ENCODE results near the gene CHN1. TPM values are rescaled to one million over a fixed set of nuclear protein-coding genes. Genes with fewer than 3 reads are reported as not detected.

Gene CHN1
- total RNA-seq, 4 donors from 2014 or later, result 7.8 to 9.7 (median 9.4) TPM

DNA sequence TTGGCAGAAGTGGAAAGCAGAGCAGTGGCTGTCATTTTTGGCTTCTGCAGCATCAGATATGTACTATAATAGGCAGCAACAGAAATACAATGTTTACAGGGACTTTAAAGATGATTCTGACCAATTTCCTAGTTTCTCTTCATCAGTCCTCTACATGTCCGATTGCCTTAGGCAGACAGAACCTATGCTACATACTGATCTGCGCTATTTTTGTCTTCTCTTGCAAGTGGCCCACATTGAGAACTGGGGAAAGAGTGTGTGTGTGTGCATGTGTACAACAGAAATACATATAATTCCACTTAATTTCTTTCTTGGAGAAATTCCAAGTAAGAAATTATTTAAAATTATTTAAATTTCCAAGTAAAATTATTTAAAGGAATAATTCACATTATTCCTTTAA is 163.8 kb downstream of the CHN1 start:
- intact Hi-C loops (cut with DNase I), result no loop called here
- no peaks in the 10 kb centered on the region for H3K9me3 ChIP-seq
- no peaks in the 10 kb centered on the region for H3K27me3 ChIP-seq
- 90 to 91% methylated on average over 2 of the region's 2 CpGs for WGBS, 2 donors
- no peaks in the 10 kb centered on the region for H3K36me3 ChIP-seq
- H3K27ac ChIP-seq, result no peak overlapping the region
- TF ChIP-seq POLR2A (IDR thresholded peaks at IDR 0.05) (no peak), CTCF (IDR thresholded peaks at IDR 0.05) (no peak)
- H3K4me1 ChIP-seq, result peaks cover 0 to 17% of the 10 kb centered on the region in 2 donors
- no peak overlapping the region for H3K4me3 ChIP-seq (replicated peaks in 1 of 3)
- DNase-seq, result no peak

GRCh38 chr2:174840436-174840835 is 164.7 kb downstream of the CHN1 start:
- Histone ChIP-seq H3K4me3 (replicated peaks in 1 of 3) (no peak overlapping the region), H3K9me3 (no peaks in the 10 kb centered on the region), H3K36me3 (no peaks in the 10 kb centered on the region), H3K27ac (no peak overlapping the region), H3K27me3 (no peaks in the 10 kb centered on the region), H3K4me1 (peaks cover 0 to 17% of the 10 kb centered on the region in 2 donors)
- intact Hi-C loops (cut with DNase I), result no loop called here
- DNase-seq, result no peak
- WGBS, 2 donors, result 86 to 90% methylated on average over 3 of the region's 3 CpGs
- TF ChIP-seq CTCF (IDR thresholded peaks at IDR 0.05), result no peak

GRCh38 chr2:174839662-174840061 is 165.5 kb downstream of the CHN1 start:
- intact Hi-C loops (cut with DNase I), result no loop called here
- no peak for DNase-seq
- H3K36me3 ChIP-seq, result no peaks in the 10 kb centered on the region
- TF ChIP-seq POLR2A (IDR thresholded peaks at IDR 0.05) (no peak), CTCF (IDR thresholded peaks at IDR 0.05) (no peak)
- WGBS, 2 donors, result 91 to 92% methylated on average over 3 of the region's 3 CpGs
- no peaks in the 10 kb centered on the region for H3K9me3 ChIP-seq
- no peak overlapping the region for H3K27ac ChIP-seq
- no peaks in the 10 kb centered on the region for H3K27me3 ChIP-seq
- peaks cover 0 to 17% of the 10 kb centered on the region in 2 donors for H3K4me1 ChIP-seq
- no peak overlapping the region for H3K4me3 ChIP-seq (replicated peaks in 1 of 3)

GRCh38 chr2:174836995-174837390 is 168.2 kb downstream of the CHN1 start:
- no peak for DNase-seq
- H3K27ac ChIP-seq, result no peak overlapping the region
- no peaks in the 10 kb centered on the region for H3K36me3 ChIP-seq
- intact Hi-C loops (cut with DNase I), result no loop called here
- H3K4me3 ChIP-seq (replicated peaks in 1 of 3), result no peak overlapping the region
- H3K27me3 ChIP-seq, result no peaks in the 10 kb centered on the region
- H3K4me1 ChIP-seq, result peaks cover 0 to 8% of the 10 kb centered on the region in 2 donors
- no peak for TF ChIP-seq CTCF (IDR thresholded peaks at IDR 0.05)
- no peak for TF ChIP-seq POLR2A (IDR thresholded peaks at IDR 0.05)
- 96 to 100% methylated on average over 1 of the region's 1 CpG for whole genome bisulfite sequencing, 2 donors
- no peaks in the 10 kb centered on the region for H3K9me3 ChIP-seq

- Histone ChIP-seq H3K27me3 (no peaks in the 10 kb centered on the region), H3K9me3 (no peaks in the 10 kb centered on the region), H3K36me3 (no peaks in the 10 kb centered on the region), H3K27ac (no peak overlapping the region), H3K4me3 (replicated peaks in 1 of 3) (no peak overlapping the region), H3K4me1 (peaks cover 0 to 8% of the 10 kb centered on the region in 2 donors)
- 77 to 79% methylated on average over 3 of the region's 3 CpGs for WGBS, 2 donors
- TF ChIP-seq CTCF (IDR thresholded peaks at IDR 0.05), result no peak
- TF ChIP-seq POLR2A (IDR thresholded peaks at IDR 0.05), result no peak
- peak; percentile 22 to 33 for DNase-seq
- intact Hi-C loops (cut with DNase I), result no loop called here
Measured at GRCh38 chr2:174836377-174836994, 168.7 kb downstream of the CHN1 start.

Data from thyroid gland (tissue), 4 donors.